ENCODE data around the gene KCNIP3. TPM values are rescaled to one million over a fixed set of nuclear protein-coding genes. Genes with fewer than 3 reads are reported as not detected.

The KCNIP3 gene
- polyA plus RNA-seq, 1 of the 3 experiments (the other 2 are of a cell fraction) = 0.97 TPM

DNA sequence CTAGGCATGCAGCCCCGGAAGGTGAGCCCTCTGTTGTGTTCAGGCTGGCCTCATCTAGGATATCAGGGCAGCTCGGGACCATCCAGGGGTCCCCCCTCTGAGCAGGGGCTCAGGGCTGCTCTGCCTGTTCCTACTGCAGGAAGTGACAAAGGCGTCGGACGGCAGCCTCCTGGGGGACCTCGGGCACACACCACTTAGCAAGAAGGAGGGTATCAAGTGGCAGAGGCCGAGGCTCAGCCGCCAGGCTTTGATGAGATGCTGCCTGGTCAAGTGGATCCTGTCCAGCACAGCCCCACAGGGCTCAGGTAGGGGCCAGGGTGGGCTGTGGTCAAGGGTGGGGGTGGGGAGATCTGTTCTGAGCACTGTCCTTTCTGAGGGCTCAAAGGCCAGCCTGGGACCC lies 13.1 kb downstream of the KCNIP3 start:
- H3K27me3 ChIP-seq (ENCODE audit: insufficient read depth) = no peaks in the 10 kb centered on the region; the same call in 1 of the 2 replicates
- H3K4me3 ChIP-seq (ENCODE audit: low read depth in 2 of 2, low read length in 1 of 2) = no peak overlapping the region
- ChIA-PET CTCF (interaction anchor here (0.7 to 2.1 kb wide), 3 partner anchors 35 to 366 kb away, joined by 3 to 11 read pairs (median 5); no protein-coding TSS in a partner anchor), POLR2A (no interaction called here)
- no peak for DNase-seq
- no peaks in the 10 kb centered on the region for H3K9me3 ChIP-seq
- WGBS (ENCODE audit: low lambda C conversion rate) = 30% methylated on average over 2 of the region's 8 CpGs
- H4K20me1 ChIP-seq (ENCODE audit: insufficient read depth) = no peaks in the 10 kb centered on the region
- H3K4me1 ChIP-seq (ENCODE audit: control insufficient read depth in 1 of 2, insufficient read depth in 2 of 2, low read depth in 1 of 2, low read length in 1 of 2) = no peaks in the 10 kb centered on the region
- H3K4me2 ChIP-seq = no peak overlapping the region
- H3K9me2 ChIP-seq = no peaks in the 10 kb centered on the region
- no peaks in the 10 kb centered on the region for H3F3A ChIP-seq (replicated peaks; ENCODE audit: insufficient read depth)
- H3K9ac ChIP-seq = no peak overlapping the region
- no peak overlapping the region for H3K27ac ChIP-seq (ENCODE audit: low read depth in 2 of 2, low read length in 1 of 2)
- H3K79me2 ChIP-seq (ENCODE audit: insufficient read depth) = no peaks in the 10 kb centered on the region
- TF ChIP-seq, protein P1, sequence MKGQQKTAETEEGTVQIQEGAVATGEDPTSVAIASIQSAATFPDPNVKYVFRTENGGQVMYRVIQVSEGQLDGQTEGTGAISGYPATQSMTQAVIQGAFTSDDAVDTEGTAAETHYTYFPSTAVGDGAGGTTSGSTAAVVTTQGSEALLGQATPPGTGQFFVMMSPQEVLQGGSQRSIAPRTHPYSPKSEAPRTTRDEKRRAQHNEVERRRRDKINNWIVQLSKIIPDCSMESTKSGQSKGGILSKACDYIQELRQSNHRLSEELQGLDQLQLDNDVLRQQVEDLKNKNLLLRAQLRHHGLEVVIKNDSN (IDR thresholded peaks at IDR 0.05; ENCODE audit: borderline replicate concordance, low read depth) = no peak
- no peak for TF ChIP-seq IRF3 (IDR thresholded peaks at IDR 0.05; ENCODE audit: low read depth, low read length)
- no peak for TF ChIP-seq RAD21 (IDR thresholded peaks at IDR 0.05; ENCODE audit: low read length)
- TF ChIP-seq TCF12 (IDR thresholded peaks at IDR 0.05) = no peak
- no peak for TF ChIP-seq POLR2AphosphoS5 (IDR thresholded peaks at IDR 0.05; ENCODE audit: low read depth, low read length)
- no peak for TF ChIP-seq ZBTB33 (IDR thresholded peaks at IDR 0.05; ENCODE audit: borderline replicate concordance, low read depth)
- no peak for TF ChIP-seq RCOR1 (IDR thresholded peaks at IDR 0.05; ENCODE audit: low read length)
- TF ChIP-seq YY1 (IDR thresholded peaks at IDR 0.05; ENCODE audit: low read depth) = no peak
- H2AFZ ChIP-seq (ENCODE audit: low read depth) = no peak overlapping the region
- no peaks in the 10 kb centered on the region for H3K36me3 ChIP-seq (replicated peaks in 1 of 2; ENCODE audit: control insufficient read depth in 1 of 2, insufficient read depth in 2 of 2, low read length in 1 of 2)

DNA sequence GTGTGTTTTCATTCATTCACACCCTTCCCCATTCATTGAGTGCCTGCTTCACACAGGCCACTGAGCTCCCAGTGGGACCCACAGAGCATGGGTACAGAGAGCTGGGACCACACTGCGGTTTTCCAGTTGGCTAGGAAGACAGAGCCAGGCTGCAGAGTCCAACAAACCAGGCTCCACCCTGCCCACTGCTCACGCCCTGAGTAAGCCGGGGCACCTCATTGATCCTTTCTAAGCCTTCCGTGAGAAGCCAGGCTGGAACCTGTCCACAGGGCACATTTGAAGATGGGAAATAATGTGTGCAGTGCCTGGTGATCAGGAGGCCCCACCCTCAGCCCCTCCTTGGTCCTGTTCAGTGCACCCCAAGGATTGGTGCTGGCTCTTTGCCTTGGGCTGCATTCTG lies 13.5 kb downstream of the KCNIP3 start:
- no peaks in the 10 kb centered on the region for H3K79me2 ChIP-seq (ENCODE audit: insufficient read depth)
- no peak overlapping the region for H3K4me2 ChIP-seq
- no peak for DNase-seq
- H3K9me3 ChIP-seq = no peaks in the 10 kb centered on the region
- no peaks in the 10 kb centered on the region for H3K9me2 ChIP-seq
- H3K4me1 ChIP-seq (ENCODE audit: control insufficient read depth in 1 of 2, insufficient read depth in 2 of 2, low read depth in 1 of 2, low read length in 1 of 2) = no peaks in the 10 kb centered on the region
- POLR2A ChIA-PET = no interaction called here
- WGBS (ENCODE audit: low lambda C conversion rate) = 55% methylated on average over 4 of the region's 4 CpGs
- no peak overlapping the region for H2AFZ ChIP-seq (ENCODE audit: low read depth)
- H4K20me1 ChIP-seq (ENCODE audit: insufficient read depth) = no peaks in the 10 kb centered on the region
- H3K27me3 ChIP-seq (ENCODE audit: insufficient read depth) = no peaks in the 10 kb centered on the region; the same call in 1 of the 2 replicates
- H3K36me3 ChIP-seq (replicated peaks in 1 of 2; ENCODE audit: control insufficient read depth in 1 of 2, insufficient read depth in 2 of 2, low read length in 1 of 2) = no peaks in the 10 kb centered on the region
- H3K9ac ChIP-seq = no peak overlapping the region
- no peaks in the 10 kb centered on the region for H3F3A ChIP-seq (replicated peaks; ENCODE audit: insufficient read depth)
- H3K4me3 ChIP-seq (ENCODE audit: low read depth in 2 of 2, low read length in 1 of 2) = no peak overlapping the region
- CTCF ChIA-PET = interaction anchor here (0.7 to 2.1 kb wide), 3 partner anchors 35 to 366 kb away, joined by 3 to 11 read pairs (median 5); no protein-coding TSS in a partner anchor
- H3K27ac ChIP-seq (ENCODE audit: low read depth in 2 of 2, low read length in 1 of 2) = no peak overlapping the region
- TF ChIP-seq PBX3 (IDR thresholded peaks at IDR 0.05) (no peak), FOXJ3 (CRISPR knock-in tag; IDR thresholded peaks at IDR 0.05) (no peak), CHD2 (IDR thresholded peaks at IDR 0.05; ENCODE audit: low read length, partially characterized antibody) (no peak), GATA2 (CRISPR knock-in tag; IDR thresholded peaks at IDR 0.05) (no peak), RCOR1 (IDR thresholded peaks at IDR 0.05; ENCODE audit: low read length) (no peak), SMC3 (IDR thresholded peaks at IDR 0.05; ENCODE audit: low read depth, low read length) (no peak), GABPA (IDR thresholded peaks at IDR 0.05; ENCODE audit: low read depth) (no peak), EZH2phosphoT487 (IDR thresholded peaks at IDR 0.05; ENCODE audit: borderline replicate concordance, low read depth) (no peak), POLR2AphosphoS5 (IDR thresholded peaks at IDR 0.05; ENCODE audit: low read depth, low read length) (no peak), EP300 (IDR thresholded peaks at IDR 0.05; ENCODE audit: borderline replicate concordance in 1 of 2, low read depth in 1 of 2, low read length in 1 of 2) (no peak), MAX (IDR thresholded peaks at IDR 0.05; ENCODE audit: low read depth) (no peak), YY1 (IDR thresholded peaks at IDR 0.05; ENCODE audit: low read depth) (no peak)
- TF ChIP-seq, protein P2, sequence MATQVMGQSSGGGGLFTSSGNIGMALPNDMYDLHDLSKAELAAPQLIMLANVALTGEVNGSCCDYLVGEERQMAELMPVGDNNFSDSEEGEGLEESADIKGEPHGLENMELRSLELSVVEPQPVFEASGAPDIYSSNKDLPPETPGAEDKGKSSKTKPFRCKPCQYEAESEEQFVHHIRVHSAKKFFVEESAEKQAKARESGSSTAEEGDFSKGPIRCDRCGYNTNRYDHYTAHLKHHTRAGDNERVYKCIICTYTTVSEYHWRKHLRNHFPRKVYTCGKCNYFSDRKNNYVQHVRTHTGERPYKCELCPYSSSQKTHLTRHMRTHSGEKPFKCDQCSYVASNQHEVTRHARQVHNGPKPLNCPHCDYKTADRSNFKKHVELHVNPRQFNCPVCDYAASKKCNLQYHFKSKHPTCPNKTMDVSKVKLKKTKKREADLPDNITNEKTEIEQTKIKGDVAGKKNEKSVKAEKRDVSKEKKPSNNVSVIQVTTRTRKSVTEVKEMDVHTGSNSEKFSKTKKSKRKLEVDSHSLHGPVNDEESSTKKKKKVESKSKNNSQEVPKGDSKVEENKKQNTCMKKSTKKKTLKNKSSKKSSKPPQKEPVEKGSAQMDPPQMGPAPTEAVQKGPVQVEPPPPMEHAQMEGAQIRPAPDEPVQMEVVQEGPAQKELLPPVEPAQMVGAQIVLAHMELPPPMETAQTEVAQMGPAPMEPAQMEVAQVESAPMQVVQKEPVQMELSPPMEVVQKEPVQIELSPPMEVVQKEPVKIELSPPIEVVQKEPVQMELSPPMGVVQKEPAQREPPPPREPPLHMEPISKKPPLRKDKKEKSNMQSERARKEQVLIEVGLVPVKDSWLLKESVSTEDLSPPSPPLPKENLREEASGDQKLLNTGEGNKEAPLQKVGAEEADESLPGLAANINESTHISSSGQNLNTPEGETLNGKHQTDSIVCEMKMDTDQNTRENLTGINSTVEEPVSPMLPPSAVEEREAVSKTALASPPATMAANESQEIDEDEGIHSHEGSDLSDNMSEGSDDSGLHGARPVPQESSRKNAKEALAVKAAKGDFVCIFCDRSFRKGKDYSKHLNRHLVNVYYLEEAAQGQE (IDR thresholded peaks at IDR 0.05; ENCODE audit: low read depth, low read length) = no peak
